ENCODE measurements around the gene KRT40. TPM values are rescaled to one million over a fixed set of nuclear protein-coding genes. Genes with fewer than 3 reads are reported as not detected.

Gene KRT40
- polyA plus RNA-seq, 12 donors: 3.1 to 16.4 (median 11.0) TPM; not detected in 2

DNA sequence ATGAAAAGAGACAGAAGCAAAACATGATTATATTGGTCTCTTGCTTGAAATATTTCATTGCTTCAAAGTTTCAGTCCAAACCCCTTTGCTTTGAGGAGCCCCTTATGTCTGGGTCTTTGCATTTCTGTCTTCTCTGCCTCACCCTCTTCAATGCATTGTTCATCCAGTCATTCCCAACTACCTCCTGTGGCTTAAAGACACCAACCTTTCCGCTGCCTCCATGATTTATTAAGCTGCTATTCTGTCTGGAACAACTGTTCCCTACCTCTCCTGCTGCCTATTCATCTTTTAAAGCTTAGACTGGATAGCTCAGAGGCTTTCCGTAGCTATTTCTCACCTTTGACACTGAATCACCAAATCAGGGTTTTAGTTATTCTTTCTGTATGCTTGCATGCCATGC, 13.2 kb upstream of the KRT40 start:
- DNase-seq: no peak

DNA sequence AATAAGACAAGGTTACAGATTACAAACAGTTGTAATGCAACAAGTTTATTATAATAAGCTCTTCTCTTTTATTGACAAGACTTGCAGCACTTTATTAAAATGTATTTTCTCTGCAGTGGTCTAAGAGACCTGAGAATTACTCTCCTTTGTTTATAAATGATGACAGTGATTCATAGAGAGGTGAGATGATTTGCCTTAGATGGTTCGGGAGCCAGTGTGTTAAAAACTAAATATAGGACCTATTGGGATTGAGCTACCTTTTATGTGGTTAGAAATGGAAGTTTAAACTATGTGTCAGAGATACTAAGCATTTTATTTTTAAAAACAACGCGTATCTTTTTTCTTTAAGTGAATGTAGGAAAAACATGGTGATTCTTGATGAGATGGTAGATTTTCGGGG, 12.7 kb upstream of the KRT40 start:
- no peak for DNase-seq

DNA sequence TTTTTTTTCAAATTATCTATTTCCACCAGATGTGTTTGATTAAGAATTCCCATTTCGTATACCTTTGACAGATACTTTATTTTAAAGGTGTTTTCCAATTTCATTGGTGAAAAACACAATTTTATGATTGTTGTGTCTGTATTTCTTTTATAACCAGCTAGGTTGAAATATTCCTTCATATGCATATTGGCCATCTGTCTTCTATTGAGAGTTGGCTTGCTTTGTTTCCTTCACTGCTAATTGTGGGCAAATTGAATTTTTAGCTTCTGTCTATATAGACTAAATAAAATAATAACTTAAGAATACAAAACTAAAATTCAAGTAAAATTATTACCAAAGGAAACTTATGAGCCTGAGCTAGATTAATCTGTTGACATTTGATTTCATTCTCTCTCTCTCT, 11.0 kb upstream of the KRT40 start:
- no peak for DNase-seq

DNA sequence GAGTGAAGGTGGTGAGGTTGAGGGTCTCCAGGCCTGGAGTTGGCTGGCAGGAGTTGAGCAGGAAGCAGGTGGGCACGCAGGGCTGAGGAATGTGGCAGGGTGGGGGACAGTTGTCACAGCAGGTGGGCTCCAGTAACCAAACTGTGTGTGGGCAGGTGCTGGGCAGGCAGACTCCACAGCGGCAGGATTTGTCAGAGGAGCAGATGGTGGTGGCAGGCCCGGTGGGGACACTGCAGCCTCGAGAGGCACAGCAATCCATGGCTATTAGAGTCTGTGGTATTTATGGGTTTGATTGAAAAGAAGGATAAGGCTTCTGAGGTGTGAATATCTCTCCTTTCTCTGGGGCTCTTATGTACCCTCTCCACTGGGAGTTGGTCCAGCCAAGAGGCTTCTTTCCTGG, 9.7 kb upstream of the KRT40 start, which contains the start of gene KRTAP3-3:
Gene KRTAP3-3 (minus strand): TSS at position 326 of the 400 bp plus-strand sequence. CDS start 67 bp downstream, at position 259.
- no peak for DNase-seq

DNA sequence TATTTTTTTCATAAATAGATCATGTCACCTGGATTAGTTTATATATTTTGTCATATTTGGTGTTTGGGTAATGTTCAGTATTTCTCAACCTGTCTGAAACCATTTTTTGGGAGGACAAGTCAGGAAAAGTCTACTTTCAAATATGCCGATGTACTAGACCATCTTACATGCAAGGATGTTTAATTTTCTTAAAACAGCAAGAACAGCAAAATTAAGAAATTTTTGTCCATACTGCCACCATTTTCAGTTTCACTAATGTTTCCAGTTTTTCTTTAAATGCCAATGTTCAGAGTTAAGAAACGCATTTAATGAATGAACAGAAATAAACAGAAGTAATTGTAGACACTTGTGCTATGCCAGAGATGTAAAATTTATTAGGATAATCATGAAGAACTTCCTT, 9.0 kb upstream of the KRT40 start:
- DNase-seq: no peak

DNA sequence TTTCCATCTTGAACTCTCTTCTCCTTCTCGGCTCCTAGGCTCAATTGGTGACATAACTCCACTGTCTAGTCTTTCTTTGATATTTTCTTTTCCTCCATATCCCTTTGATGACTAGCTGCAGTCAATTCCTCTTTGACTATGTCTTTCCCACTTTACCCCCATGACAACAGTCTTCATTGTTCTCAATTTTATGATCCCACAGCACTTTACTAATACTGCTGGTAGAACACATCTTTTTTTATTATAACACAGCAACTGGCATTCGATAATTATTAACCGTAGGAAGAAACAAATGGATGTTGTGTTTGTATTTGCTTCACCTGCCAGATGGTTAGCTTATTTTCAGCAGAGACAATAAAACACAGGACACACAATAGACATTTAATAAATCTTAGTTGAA, 8.5 kb upstream of the KRT40 start:
- no peak for DNase-seq

DNA sequence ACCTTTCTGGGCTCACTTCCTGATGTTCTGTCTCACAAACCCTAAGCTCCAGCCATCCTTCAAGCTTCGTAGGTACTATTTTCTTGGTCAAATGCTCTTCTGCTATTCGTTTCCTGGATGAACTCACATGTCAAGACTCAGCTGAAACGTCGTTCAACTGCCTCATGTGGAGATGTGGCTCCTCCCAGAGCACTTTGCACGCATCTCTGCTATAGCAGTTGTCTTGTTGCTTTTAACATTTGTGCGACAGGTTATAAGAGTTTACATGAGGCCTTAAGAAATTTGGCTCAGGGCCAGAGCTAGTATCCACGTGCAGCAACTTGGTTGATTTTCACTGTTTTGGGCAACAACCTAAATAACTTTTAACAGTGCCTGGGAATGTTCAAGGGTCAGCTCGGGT, 2.8 kb upstream of the KRT40 start:
- no peak for DNase-seq

DNA sequence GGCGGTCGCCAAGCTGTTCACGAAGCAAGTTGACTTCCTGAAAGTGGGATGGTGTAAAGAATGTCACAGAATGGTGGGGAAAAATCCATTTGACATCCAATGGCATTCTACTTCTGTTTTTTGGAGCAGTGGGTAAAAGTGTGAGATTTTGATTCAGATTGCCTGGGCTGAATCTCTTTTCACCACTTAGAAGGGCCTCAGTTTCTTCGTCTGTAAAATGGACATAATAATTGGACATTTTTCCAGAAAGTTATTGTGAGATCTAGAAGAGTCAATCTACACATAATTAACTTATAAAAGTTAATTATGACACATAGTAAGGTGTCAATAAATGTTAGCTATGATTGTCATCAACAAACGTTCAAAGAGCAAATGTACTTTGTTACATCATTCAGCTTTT, 3.0 kb downstream of the KRT40 start:
- no peak for DNase-seq

DNA sequence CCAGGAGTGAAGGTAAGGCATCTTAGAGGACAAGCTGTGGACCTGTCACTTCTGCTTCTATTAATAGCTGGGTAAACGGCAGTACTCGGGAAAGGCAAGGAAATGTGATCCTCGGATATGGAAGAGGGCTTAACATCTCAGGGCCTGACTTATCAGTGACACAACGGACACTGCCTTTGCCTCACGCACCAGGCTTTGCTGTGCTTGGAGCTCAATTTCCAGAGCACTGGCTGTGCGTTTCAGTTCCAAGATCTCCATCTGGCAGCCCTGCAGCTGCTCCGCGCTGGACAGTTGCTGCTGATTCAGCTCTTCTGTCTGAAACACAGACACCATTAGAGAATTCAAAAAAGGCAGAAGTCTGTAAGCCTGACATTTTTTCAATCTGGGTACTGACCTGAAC, 3.5 kb downstream of the KRT40 start:
- peak; percentile 80 for DNase-seq

DNA sequence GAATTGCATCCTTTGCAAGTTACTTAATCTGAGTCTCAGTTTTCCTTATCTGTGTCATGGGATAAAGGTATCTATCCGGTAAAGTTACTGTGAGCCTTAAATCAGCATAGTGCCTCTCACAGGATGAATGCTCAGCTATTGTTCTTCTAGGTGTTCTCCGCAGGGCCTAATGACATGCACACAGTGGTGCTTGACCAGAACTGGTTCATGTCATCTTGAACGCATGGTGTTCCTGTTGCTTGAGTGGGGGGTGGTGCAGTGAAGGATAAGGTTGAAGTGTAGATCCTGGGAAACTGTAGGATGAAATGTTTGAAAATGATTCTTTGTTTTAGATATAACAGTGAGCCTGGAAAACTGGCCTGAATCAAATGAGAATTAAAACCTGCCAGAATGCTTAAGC, 4.0 kb downstream of the KRT40 start:
- no peak for DNase-seq

DNA sequence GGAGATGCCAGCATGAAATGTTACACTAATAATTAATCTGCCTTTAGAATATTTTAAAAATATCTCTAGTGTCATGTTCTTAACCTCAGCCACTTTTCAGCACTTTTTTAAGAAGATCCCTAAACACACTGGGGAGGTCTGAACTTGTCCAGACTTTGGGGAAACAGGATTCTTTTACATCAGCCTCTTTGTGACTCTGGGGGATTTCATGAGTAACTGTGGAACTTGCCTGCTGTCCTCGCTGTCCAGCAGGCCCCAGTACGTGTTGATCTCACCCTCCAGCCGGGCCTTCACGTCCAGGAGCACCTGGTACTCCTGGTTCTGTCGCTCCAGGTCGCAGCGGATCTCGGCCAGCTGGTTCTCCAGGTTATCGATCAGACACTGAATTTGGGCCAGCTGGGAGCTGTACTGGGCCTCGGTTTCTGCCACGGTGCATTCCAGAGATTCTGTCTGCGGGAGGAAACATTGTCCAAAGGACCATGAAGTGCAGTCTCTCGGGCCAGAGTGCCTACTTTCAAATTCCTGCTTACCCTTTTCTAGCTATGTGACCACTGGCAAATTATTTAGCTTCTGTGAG, 5.5 kb downstream of the KRT40 start:
- no peak for DNase-seq

DNA sequence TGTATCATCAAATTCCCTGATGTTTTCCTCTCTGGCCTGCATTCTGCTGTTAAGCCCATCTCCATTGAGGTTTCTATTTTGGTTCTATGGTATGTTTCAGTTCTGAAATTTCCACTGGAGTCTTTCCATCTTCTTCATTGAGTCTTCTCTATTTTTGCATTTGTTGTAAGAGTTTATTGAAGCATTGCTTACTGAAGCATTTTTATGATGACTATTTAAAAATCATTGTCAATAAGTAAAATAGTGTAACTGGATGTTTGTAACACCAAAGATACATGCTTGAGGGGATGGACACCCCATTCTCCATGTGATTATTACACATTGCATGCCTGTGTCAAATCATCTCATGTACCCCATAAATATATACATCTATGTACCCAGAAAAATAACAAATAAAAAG, 8.6 kb downstream of the KRT40 start:
- no peak for DNase-seq

DNA sequence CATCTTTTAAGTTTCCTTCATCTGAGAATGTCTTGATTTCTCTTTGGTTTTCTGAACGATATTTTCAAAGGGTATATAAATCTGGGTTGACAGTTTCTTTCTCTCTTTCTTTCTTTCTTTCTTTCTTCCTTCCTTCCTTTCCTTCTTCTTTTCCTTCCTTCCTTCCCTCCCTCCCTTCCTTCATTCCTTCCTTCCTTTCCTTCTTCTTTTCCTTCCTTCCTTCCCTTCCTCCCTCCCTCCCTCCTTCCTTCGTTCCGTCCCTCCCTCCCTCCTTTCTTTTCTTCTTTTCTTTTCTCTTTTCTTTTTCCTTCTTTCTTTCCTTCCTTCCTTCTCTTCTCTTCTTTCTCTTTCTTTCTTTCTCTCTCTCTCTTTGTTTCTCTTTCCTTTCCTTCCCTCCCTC, 9.8 kb downstream of the KRT40 start:
- DNase-seq: no peak

DNA sequence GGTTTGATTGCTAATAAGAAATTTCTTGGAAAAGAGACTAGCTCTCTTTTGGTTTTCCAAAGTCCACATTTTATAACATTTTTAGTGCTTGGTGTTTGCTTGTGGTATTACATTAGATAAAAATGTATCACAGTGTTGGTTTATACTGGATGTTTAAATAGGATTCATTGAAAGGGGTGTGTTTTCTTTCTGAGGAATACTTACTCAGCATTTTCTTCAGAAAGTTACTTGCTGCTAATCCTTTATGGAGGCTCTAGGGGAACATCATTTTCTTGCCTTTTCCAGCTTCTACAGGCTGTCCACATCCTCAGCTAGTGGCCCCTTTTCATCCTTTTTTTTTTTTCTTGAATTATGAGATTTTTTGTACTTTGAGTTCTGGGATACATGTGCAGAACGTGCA, 16.5 kb downstream of the KRT40 start:
- no peak for DNase-seq

DNA sequence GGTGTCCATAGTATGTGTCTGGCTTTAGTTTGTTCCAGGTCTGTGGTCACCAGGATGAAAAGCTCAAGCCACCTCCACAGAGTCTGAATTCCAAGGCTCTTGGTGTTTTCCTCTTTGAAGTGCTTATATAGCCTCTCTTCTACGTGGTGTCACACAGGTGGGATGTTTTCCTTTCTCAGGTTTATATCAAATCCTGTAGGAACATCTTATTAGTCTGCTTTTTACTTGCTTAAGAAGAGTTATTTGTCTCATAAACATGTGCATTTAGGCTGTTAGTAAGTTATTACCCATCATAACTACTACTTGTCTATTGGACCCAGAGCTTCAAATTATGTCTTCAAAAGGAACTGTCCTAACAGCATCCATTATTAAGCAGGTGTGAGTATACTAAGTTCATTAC, 17.3 kb downstream of the KRT40 start, which contains the start of gene KRT39:
Gene KRT39 (minus strand): TSS at position 101 of the 400 bp plus-strand sequence. CDS start 92 bp downstream, at position 9.
- DNase-seq: no peak

DNA sequence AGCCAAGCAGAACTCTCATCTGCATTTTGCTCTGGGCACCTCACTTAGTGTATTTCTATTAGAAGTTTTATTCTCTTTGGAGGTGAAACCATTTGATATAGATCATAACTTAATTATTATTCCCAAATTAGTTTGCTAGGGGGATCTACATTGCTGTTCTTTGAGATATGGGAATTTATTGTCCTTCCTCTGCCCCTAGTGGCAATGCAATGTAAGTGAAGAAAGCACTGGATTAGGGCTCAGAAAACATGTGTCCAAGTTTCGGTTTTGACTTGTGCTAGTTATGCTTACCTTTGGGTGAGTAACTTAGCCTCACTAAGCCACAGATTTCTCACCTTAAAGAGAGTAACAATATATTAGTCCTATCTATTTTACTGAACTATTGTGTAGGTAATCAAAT, 20.3 kb downstream of the KRT40 start:
- no peak for DNase-seq

DNA sequence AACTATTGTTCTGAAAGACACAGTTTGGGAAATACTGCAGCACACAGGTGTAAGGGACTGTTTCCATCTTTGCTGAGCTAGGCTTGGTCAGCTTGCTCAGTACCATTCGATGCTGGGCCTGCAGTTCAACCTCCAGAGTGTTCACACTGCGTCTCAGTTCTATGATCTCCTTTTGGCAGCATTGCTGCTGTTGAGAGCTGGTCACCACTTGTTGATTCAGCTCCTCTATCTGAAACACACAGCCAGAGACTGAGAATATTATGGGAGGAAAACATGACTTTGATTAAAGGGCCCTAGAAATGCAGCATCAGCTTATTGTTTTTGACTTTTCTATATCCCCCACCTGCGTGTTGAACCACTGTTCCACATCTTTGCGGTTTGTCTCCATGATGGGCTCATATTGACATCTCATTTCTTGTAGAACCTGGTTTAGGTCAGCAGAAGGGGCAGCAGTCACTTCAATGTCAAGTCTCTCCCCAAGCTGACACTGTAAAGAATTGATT, 22.0 kb downstream of the KRT40 start:
- DNase-seq: no peak

DNA sequence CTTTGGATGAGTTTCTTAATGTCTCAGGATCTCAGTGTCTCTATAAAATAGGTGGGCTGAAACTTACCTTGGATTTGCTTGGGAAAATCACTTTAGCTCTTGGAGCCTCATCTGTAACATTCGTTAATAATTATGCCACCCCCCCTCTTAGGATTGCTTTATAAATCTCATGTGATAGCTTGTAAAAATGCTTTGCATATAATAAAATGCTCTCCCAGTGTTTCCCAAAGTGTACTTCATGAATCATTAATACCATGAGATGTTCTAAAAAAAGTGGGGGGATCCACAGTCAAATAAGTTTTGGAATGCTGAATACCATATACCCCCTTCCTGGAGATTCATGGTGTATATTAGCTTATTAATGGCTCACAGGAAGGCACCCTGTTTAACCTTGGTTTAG, 22.5 kb downstream of the KRT40 start:
- no peak for DNase-seq

DNA sequence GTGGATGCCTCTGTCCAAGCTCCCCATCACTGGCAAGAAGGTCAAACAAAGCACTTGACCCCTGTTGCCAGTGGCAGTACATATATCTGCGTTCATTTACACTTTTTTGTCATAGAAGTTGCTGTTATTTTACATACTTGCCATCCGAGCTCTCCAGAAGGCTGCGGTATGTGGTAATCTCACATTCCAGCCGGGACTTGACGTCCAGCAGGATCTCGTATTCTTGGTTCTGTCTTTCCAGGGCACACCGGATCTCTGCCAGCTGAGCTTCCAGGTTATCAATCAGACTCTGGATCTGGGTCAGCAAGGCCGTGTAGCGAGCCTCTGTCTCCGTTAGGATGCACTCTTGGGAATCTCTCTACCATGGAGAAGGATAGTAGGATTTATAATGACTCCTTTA, 24.0 kb downstream of the KRT40 start:
- no peak for DNase-seq

DNA sequence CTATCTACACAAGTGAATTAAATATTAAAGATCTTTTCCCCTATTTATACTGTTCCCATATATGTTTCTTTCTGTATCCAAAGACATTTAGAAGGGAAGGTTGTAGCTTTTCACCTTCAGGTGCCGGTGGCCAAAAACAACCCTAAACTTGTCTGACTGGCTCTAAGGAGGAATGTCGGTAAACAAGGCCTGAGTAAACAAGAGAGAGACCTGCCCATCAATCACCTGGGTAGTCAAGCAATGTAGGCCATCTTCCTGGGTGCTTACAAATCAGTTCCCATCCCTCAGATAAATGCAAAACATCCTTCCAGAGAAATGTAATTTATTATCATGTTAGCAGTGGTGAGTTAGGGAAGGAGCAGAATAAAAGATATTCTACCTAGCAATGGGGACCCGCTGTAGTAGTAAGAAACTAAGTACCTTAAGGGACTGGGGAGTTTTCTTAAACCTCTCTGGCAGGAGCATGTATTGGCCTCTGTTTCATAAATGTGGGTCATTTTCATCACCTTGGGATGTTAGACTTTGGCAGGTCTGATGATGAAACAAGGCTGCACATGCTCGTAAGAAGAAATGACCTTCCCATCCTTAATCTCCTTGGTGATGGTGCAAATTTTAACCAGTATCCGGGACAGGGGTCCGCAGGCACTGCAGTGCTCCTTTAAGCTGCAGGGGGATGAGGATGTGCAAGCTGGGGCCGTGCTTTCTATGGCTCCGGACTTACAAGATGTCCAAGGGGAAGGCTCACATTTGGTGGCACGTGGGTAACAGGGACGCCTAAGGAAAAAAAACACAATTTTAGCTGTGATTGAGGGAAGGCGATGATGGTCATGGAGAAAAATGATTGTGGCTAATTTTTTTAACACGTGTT, 25.8 kb downstream of the KRT40 start:
- DNase-seq: no peak

DNA sequence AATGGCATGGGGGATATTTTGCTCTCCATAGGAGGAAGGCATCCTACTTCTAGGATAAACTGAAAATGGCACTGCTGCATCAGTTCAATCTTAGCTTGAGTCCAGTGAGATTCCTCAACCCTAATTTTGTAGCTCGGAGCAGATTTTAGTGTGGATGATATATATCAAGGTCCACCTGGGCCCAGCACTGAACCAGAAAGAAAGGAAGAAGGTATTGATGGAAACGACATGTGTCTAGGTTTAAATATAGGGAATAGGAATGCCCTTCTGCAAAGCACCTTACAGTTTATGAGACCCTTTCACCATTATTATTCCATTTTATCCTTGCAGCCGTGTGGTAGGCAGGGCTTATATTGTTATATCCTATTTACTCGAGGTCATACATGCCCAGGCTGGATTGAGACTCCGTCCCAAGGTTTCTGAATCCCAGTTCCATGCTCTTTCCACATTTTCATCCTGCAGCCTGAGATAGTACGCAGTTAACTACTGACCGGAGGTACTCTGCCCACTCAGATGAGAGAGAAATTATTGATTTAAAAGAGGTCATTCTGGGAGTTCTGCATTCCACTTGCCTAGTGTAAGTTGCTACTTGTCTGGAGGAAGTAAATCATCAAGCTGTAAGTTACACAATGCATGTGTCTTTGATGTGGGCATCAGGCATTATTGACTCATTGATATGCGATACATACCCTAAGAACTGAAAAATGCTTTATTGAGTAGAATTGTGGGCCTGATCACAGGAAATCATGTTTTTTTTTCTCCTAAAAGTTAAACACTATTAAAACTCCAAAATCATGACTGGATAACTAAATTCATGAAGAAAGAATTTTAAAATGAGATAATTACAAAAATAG, 27.5 kb downstream of the KRT40 start:
- DNase-seq: no peak

DNA sequence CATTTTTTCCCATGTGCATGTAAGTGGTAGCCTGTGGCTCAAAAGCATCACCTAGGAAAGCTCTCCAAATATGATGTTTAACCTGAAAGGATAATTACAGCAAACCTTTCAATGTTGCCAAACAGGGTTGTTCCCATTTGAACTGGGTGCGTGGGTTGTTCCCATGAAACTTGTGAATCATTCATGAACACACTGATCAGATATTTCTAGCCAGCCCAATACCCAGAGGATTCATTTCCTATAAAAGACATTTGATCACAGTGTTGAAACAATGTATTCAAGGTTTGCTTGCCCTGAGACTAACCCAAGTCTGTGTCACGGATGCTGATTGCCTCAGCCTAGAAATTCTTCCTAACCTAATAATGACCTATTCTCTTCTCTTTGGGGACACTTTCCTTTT, 30.2 kb downstream of the KRT40 start:
- no peak for DNase-seq

All from muscle of arm (tissue), 12 donors.